Activated CD8-positive, alpha-beta memory T cell treated with anti-CD3 and anti-CD28 coated beads, Interleukin-2, amount 50 U/mL, for 1 hour (primary cell): Measurements from ENCODE around the gene WNK3.

ENCODE experiments used
- DNase-seq: peaks from one replicate; pipeline ENCODE4 v3.0.0-alpha.2; 2020; ENCODE audit errors: extremely low read depth

WNK3 gene

DNA sequence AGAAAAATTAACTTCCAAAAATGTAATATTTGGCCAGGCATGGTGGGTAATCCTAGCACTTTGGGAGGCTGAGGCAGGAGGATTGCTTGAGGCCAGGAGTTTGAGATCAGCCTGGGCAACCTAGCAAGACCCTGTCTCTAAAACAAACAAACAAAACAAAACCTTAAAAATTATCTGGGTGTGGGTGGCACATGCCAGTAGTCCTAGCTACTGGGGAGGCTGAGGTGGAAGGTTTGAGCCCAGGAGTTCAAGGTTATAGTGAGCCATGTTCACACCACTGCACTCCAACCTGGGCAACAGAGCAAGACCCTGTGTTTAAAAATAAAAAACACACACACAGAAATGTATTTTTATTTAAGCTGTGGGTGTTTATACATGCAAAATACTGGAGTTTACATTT is 186.8 kb downstream of the WNK3 start:
- DNase-seq, result no peak

DNA sequence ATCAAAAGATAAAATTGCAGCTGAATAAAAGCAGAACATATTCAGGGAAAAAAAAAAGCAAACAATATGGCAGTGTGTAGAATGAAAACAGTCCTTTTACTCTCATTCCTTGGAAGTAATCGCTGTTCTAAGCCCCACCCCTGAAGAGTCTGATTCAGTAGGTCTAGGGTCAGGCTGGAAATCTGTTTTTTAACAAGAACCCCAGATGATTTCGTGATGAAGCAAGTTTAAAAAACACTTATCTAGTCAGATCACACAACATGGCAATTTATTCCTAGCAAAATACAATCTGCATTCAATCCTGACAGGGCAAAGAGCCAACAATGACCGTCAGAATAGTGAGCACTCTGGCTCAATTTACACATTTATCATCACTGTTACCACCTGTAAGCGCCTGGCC is 190.9 kb downstream of the WNK3 start:
- no peak for DNase-seq

DNA sequence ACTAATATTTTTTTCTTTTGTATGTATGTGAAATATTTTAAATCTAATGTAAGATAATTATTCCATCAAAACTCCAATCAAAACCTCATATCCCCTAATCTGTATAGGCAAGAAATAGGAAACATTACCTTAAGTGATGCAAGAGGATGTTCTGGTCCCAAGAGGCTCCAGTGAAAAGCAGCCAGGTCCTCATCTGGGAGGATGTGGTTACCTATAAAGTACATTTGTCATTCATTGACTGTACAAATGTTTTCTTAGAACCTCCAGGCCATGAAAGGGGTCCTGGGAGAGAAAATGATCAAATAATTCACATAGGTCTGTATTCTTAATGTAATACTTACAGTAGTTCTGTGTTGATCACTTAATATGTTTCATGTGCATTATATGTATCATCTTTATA is 200.3 kb downstream of the WNK3 start:
- no peak for DNase-seq
